ENCODE results near the gene YPEL4. TPM values are rescaled to one million over a fixed set of nuclear protein-coding genes. Genes with fewer than 3 reads are reported as not detected.

YPEL4 gene
- total RNA-seq, 1 donor from 2014 or later, result 3.1 TPM

GRCh38 chr11:57645689-57646085 lies 4.0 kb downstream of the YPEL4 start:
- Histone ChIP-seq H3K4me3 (no peak overlapping the region), H3K27ac (peak overlapping the region; percentile 59), H3K36me3 (no peaks in the 10 kb centered on the region), H3K9me3 (no peaks in the 10 kb centered on the region), H3K4me1 (peaks cover 71% of the 10 kb centered on the region), H3K27me3 (ENCODE audit: low read depth) (peaks cover 30% of the 10 kb centered on the region)
- ATAC-seq (peak; percentile 11), DNase-seq (no peak)
- TF ChIP-seq CTCF (IDR thresholded peaks at IDR 0.05), result no peak
- intact Hi-C loops (cut with DNase I), result no loop called here

- Histone ChIP-seq H3K27ac (peak overlapping the region; percentile 59), H3K36me3 (no peaks in the 10 kb centered on the region), H3K27me3 (ENCODE audit: low read depth) (peaks cover 30% of the 10 kb centered on the region), H3K4me1 (peaks cover 68% of the 10 kb centered on the region), H3K9me3 (no peaks in the 10 kb centered on the region), H3K4me3 (no peak overlapping the region)
- peak; percentile 88 for TF ChIP-seq CTCF (IDR thresholded peaks at IDR 0.05)
- intact Hi-C loops (cut with DNase I), result loop anchor here (5.0 kb wide), 1 partner anchor 78 kb away; the partner anchor contains the start of gene UBE2L6
- DNase-seq (peak; percentile 84), ATAC-seq (peak; percentile 84 to 86)
Observed at GRCh38 chr11:57644748-57645688, 4.7 kb downstream of the YPEL4 start.

GRCh38 chr11:57643802-57644201 lies 5.9 kb downstream of the YPEL4 start:
- ATAC-seq, result no peak
- intact Hi-C loops (cut with DNase I), result loop anchor here (5.0 kb wide), 1 partner anchor 77 kb away; the partner anchor contains the start of gene UBE2L6
- Histone ChIP-seq H3K36me3 (no peaks in the 10 kb centered on the region), H3K9me3 (no peaks in the 10 kb centered on the region), H3K27me3 (ENCODE audit: low read depth) (peaks cover 23% of the 10 kb centered on the region), H3K4me3 (no peak overlapping the region), H3K4me1 (peaks cover 70% of the 10 kb centered on the region), H3K27ac (no peak overlapping the region)
- no peak for TF ChIP-seq CTCF (IDR thresholded peaks at IDR 0.05)
- no peak for DNase-seq

GRCh38 chr11:57641011-57641807 lies 8.5 kb downstream of the YPEL4 start:
- Histone ChIP-seq H3K27ac (no peak overlapping the region), H3K4me1 (peaks cover 51% of the 10 kb centered on the region), H3K36me3 (no peaks in the 10 kb centered on the region), H3K4me3 (no peak overlapping the region), H3K9me3 (no peaks in the 10 kb centered on the region), H3K27me3 (ENCODE audit: low read depth) (no peaks in the 10 kb centered on the region)
- ATAC-seq, result no peak
- intact Hi-C loops (cut with DNase I), result loop anchor here (5.0 kb wide), 1 partner anchor 74 kb away; the partner anchor contains the start of gene UBE2L6
- peak; percentile 46 for TF ChIP-seq CTCF (IDR thresholded peaks at IDR 0.05)
- no peak for DNase-seq

- ATAC-seq, result no peak
- H3K4me3 ChIP-seq, result peak overlapping the region; percentile 73
- no peaks in the 10 kb centered on the region for H3K9me3 ChIP-seq
- intact Hi-C loops (cut with DNase I), result loop anchor here (5.0 kb wide), 1 partner anchor 73 kb away; the partner anchor contains the start of gene UBE2L6
- peak overlapping the region; percentile 41 for H3K27ac ChIP-seq
- no peak for DNase-seq
- TF ChIP-seq CTCF (IDR thresholded peaks at IDR 0.05), result no peak
- peaks cover 41% of the 10 kb centered on the region for H3K4me1 ChIP-seq
- no peaks in the 10 kb centered on the region for H3K36me3 ChIP-seq
- H3K27me3 ChIP-seq (ENCODE audit: low read depth), result no peaks in the 10 kb centered on the region
Observed at GRCh38 chr11:57640068-57640800, 9.5 kb downstream of the YPEL4 start.
